ENCODE results near the gene CDK17. TPM values are rescaled to one million over a fixed set of nuclear protein-coding genes. Genes with fewer than 3 reads are reported as not detected.

The CDK17 gene
- total and polyA plus RNA-seq, 2 of the 8 experiments (the other 6 are each of a cell fraction or from before 2014, with no cell fraction given), result 5.8 to 20.0 TPM

DNA sequence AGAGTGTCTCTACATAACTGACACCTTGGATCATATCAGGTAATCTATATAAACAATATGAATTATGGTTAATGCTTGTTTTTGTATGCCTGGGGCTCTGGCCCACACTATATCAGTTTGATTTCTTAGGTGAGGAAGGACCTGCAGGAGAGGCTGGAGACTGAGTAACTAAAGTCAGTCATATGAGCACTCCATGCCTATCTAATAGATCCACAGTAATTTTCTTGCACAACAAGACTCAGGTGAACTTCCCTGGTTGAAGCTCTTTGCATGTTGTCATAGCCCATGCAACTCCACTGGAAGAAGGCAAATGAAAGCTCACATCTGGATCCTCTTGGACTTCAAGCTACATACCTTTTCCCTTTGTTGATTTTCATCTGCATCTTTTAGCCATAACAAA, 62.3 kb downstream of the CDK17 start:
- Histone ChIP-seq H2AK5ac (ENCODE audit: low read depth, low read length) (no peak overlapping the region), H3K23me2 (ENCODE audit: low read depth, low read length) (no peaks in the 10 kb centered on the region; the same call in 1 of the 2 replicates), H3K4ac (replicated peaks; ENCODE audit: insufficient read length, low read depth, low read length) (no peak overlapping the region), H2BK12ac (ENCODE audit: low read depth, low read length) (no peak overlapping the region), H3K23ac (ENCODE audit: insufficient read length) (no peak overlapping the region), H3K27me3 (replicated peaks in 1 of 4; ENCODE audit: control insufficient read depth in 3 of 4, extremely low read depth in 1 of 4, insufficient read depth in 3 of 4, low read length in 3 of 4) (no peaks in the 10 kb centered on the region), H3K4me2 (ENCODE audit: insufficient read depth in 1 of 2, low read depth in 2 of 2, low read length in 2 of 2) (no peak overlapping the region), H3K18ac (ENCODE audit: extremely low read depth, low read length) (no peak overlapping the region), H4K20me1 (replicated peaks in 1 of 2; ENCODE audit: control insufficient read depth in 1 of 2, insufficient read depth in 2 of 2, low read length in 2 of 2) (no peaks in the 10 kb centered on the region), H3K36me3 (ENCODE audit: control insufficient read depth in 2 of 4, insufficient read depth in 4 of 4, low read length in 3 of 4) (peaks cover 0 to 2% (median 0%) of the 10 kb centered on the region in 4 experiments; a peak in 2 of 8 replicates), H2BK20ac (ENCODE audit: low read length) (no peak overlapping the region), H4K91ac (replicated peaks; ENCODE audit: insufficient read length, low read length) (no peak overlapping the region), H2BK15ac (ENCODE audit: low read length) (no peak overlapping the region), H3K9ac (replicated peaks in 1 of 4; ENCODE audit: extremely low read depth in 1 of 4, low read depth in 3 of 4, low read length in 3 of 4) (no peak overlapping the region), H4K8ac (ENCODE audit: extremely low read depth, insufficient read depth, low read length) (no peak overlapping the region), H3K14ac (ENCODE audit: insufficient read length) (no peak overlapping the region), H3K4me1 (replicated peaks in 1 of 4; ENCODE audit: control insufficient read depth in 3 of 4, insufficient read depth in 4 of 4, low read length in 3 of 4) (no peaks in the 10 kb centered on the region), H2BK120ac (replicated peaks; ENCODE audit: low read depth, low read length) (no peak overlapping the region), H3K9me3 (ENCODE audit: insufficient read depth in 2 of 2, low read depth in 1 of 2, low read length in 1 of 2) (peaks cover 3 to 7% of the 10 kb centered on the region in 2 experiments; a peak in 1 of 4 replicates), H3K4me3 (ENCODE audit: extremely low read depth in 1 of 4, insufficient read depth in 2 of 4, low read depth in 3 of 4, low read length in 4 of 4) (no peak overlapping the region), H4K5ac (ENCODE audit: insufficient read length, low read depth, low read length) (no peak overlapping the region), H3K56ac (replicated peaks; ENCODE audit: insufficient read length, low read depth, low read length) (no peak overlapping the region), H3K27ac (ENCODE audit: low read depth, low read length) (no peak overlapping the region), H2BK5ac (ENCODE audit: low read depth, low read length) (no peak overlapping the region), H3K79me1 (ENCODE audit: low read depth, low read length) (no peaks in the 10 kb centered on the region), H3K79me2 (ENCODE audit: control insufficient read depth in 1 of 2, insufficient read depth in 2 of 2, low read length in 2 of 2) (peaks cover 0 to 21% of the 10 kb centered on the region in 2 experiments; a peak in 2 of 4 replicates), H2AFZ (ENCODE audit: low read length) (no peak overlapping the region)
- DNase-seq (ENCODE audit: low read depth in 1 of 2, low spot score in 2 of 2), result no peak
- no peak for FAIRE-seq
- TF ChIP-seq RXRA (IDR thresholded peaks at IDR 0.05; ENCODE audit: insufficient read depth, low read depth, low read length) (no peak), CREB1 (IDR thresholded peaks at IDR 0.05) (no peak), EP300 (IDR thresholded peaks at IDR 0.05; ENCODE audit: borderline replicate concordance in 1 of 2, low read depth in 2 of 2, low read length in 2 of 2) (no peak), BCL11A (IDR thresholded peaks at IDR 0.05; ENCODE audit: low read depth in 2 of 2, low read length in 2 of 2) (no peak), RBBP5 (IDR thresholded peaks at IDR 0.05; ENCODE audit: borderline replicate concordance, low read depth, low read length) (no peak)
- TF ChIP-seq, protein P1, sequence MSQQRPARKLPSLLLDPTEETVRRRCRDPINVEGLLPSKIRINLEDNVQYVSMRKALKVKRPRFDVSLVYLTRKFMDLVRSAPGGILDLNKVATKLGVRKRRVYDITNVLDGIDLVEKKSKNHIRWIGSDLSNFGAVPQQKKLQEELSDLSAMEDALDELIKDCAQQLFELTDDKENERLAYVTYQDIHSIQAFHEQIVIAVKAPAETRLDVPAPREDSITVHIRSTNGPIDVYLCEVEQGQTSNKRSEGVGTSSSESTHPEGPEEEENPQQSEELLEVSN (IDR thresholded peaks at IDR 0.05), result no peak
- CTCF ChIA-PET (ENCODE audit: partially characterized antibody), result no interaction called here
- POLR2A ChIA-PET (ENCODE audit: partially characterized antibody), result no interaction called here
